Parathyroid adenoma (tissue), 2 donors: ENCODE results near the gene AUTS2.

Experiments used
- H2AFZ ChIP-seq: fragments of 300-600 bp; sonication (generic); one replicate; pipeline ENCODE4 v1.7.0; 2017; ENCODE audit warnings: antibody characterized with exemption, mild to moderate bottlenecking
- H3K27ac ChIP-seq: fragments of 300-600 bp; sonication (generic); one replicate; pipeline ENCODE4 v1.7.0; 2017
- H3K27me3 ChIP-seq: fragments of 300-600 bp; sonication (generic); one replicate; pipeline ENCODE4 v1.7.0; 2017; ENCODE audit warnings: low read length; ENCODE audit not compliant: control insufficient read depth, insufficient read depth
- H3K36me3 ChIP-seq: fragments of 300-600 bp; sonication (generic); one replicate; pipeline ENCODE4 v1.7.0; 2017; ENCODE audit warnings: low read length; ENCODE audit not compliant: control insufficient read depth, insufficient read depth
- H3K4me1 ChIP-seq: fragments of 300-600 bp; sonication (generic); one replicate; pipeline ENCODE4 v1.7.0; 2017; ENCODE audit warnings: control low read depth
- H3K4me2 ChIP-seq: fragments of 300-600 bp; sonication (generic); one replicate; pipeline ENCODE4 v1.7.0; 2017; ENCODE audit warnings: low read length
- H3K4me3 ChIP-seq: fragments of 300-600 bp; sonication (generic); one replicate; pipeline ENCODE4 v1.7.0; 2017; ENCODE audit warnings: low read depth, low read length
- H3K79me2 ChIP-seq: fragments of 300-600 bp; sonication (generic); one replicate; pipeline ENCODE4 v1.7.0; 2017; ENCODE audit warnings: control low read depth
- H3K9ac ChIP-seq: fragments of 300-600 bp; sonication (generic); one replicate; pipeline ENCODE4 v1.7.0; 2017; ENCODE audit warnings: mild to moderate bottlenecking
- H3K9me3 ChIP-seq: fragments of 300-600 bp; sonication (generic); one replicate; pipeline ENCODE4 v1.7.0; 2017; ENCODE audit warnings: low read length; ENCODE audit not compliant: control insufficient read depth
- CTCF ChIP-seq: fragments of 300-600 bp; sonication (generic); IDR thresholded peaks from one replicate; pipeline ENCODE4 v1.7.0; 2017; ENCODE audit warnings: antibody characterized with exemption, mild to moderate bottlenecking
- donor health status: primary hyperparathyroidism.

Gene AUTS2

GRCh38 chr7:70377957-70378356 lies 779.7 kb downstream of the AUTS2 start:
- Histone ChIP-seq H3K9ac (no peak overlapping the region), H3K79me2 (no peaks in the 10 kb centered on the region), H3K4me1 (no peaks in the 10 kb centered on the region), H3K27ac (no peak overlapping the region), H3K4me3 (no peak overlapping the region), H3K27me3 (no peaks in the 10 kb centered on the region), H3K36me3 (no peaks in the 10 kb centered on the region), H2AFZ (no peak overlapping the region), H3K4me2 (no peak overlapping the region), H3K9me3 (no peaks in the 10 kb centered on the region)
- TF ChIP-seq CTCF: no peak

DNA sequence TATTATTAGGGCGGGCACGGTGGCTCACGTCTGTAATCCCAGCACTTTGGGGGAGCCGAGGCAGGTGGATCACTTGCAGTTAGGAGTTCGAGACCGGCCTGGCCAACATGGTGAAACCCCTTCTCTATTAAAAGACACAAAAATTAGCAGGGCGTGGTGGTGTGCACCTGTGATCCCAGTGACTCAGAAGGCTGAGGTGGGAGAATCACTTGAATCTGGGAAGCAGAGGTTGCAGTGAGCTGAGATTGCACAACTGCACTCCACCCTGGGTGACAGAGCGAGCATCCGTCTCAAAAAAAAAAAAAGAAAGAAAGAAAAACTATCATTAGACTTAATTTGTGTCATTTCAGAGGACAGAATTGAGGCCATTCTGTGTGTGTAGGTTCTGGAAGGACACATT lies 780.9 kb downstream of the AUTS2 start:
- H3K9me3 ChIP-seq: no peaks in the 10 kb centered on the region
- H3K4me3 ChIP-seq: no peak overlapping the region
- H3K36me3 ChIP-seq: no peaks in the 10 kb centered on the region
- no peak for TF ChIP-seq CTCF
- no peak overlapping the region for H3K4me2 ChIP-seq
- H3K4me1 ChIP-seq: no peaks in the 10 kb centered on the region
- H2AFZ ChIP-seq: no peak overlapping the region
- H3K79me2 ChIP-seq: no peaks in the 10 kb centered on the region
- no peak overlapping the region for H3K27ac ChIP-seq
- H3K9ac ChIP-seq: no peak overlapping the region
- no peaks in the 10 kb centered on the region for H3K27me3 ChIP-seq

- Histone ChIP-seq H3K4me3 (no peak overlapping the region), H3K36me3 (no peaks in the 10 kb centered on the region), H3K9me3 (no peaks in the 10 kb centered on the region), H2AFZ (no peak overlapping the region), H3K4me1 (no peaks in the 10 kb centered on the region), H3K4me2 (no peak overlapping the region), H3K79me2 (no peaks in the 10 kb centered on the region), H3K9ac (no peak overlapping the region), H3K27me3 (no peaks in the 10 kb centered on the region), H3K27ac (no peak overlapping the region)
- no peak for TF ChIP-seq CTCF
Measured at GRCh38 chr7:70380421-70381015, 782.2 kb downstream of the AUTS2 start.

GRCh38 chr7:70383066-70383782 lies 784.9 kb downstream of the AUTS2 start:
- H3K9me3 ChIP-seq: no peaks in the 10 kb centered on the region
- H3K4me3 ChIP-seq: no peak overlapping the region
- H3K79me2 ChIP-seq: no peaks in the 10 kb centered on the region
- H3K27me3 ChIP-seq: no peaks in the 10 kb centered on the region
- H3K36me3 ChIP-seq: no peaks in the 10 kb centered on the region
- no peak overlapping the region for H3K4me2 ChIP-seq
- no peak overlapping the region for H3K27ac ChIP-seq
- TF ChIP-seq CTCF: no peak
- no peak overlapping the region for H3K9ac ChIP-seq
- H3K4me1 ChIP-seq: no peaks in the 10 kb centered on the region
- H2AFZ ChIP-seq: no peak overlapping the region

- Histone ChIP-seq H3K4me2 (no peak overlapping the region), H3K27ac (no peak overlapping the region), H2AFZ (no peak overlapping the region), H3K9ac (no peak overlapping the region), H3K4me1 (no peaks in the 10 kb centered on the region), H3K27me3 (no peaks in the 10 kb centered on the region), H3K36me3 (no peaks in the 10 kb centered on the region), H3K79me2 (no peaks in the 10 kb centered on the region), H3K4me3 (no peak overlapping the region), H3K9me3 (no peaks in the 10 kb centered on the region)
- no peak for TF ChIP-seq CTCF
Measured at GRCh38 chr7:70384024-70384423, 785.7 kb downstream of the AUTS2 start.
